CD14-positive monocyte (primary cell): ENCODE data around the gene SBF1. TPM values are rescaled to one million over a fixed set of nuclear protein-coding genes. Genes with fewer than 3 reads are reported as not detected.

Experiments used
- DNase-seq, 3 donors: peaks; one replicate each; pipeline ENCODE4 v3.0.0-alpha.2; 2011 to 2022
- H2AFZ ChIP-seq: 2 replicates; pipeline ENCODE4 v1.6.0; 2012; ENCODE audit warnings: mild to moderate bottlenecking, low read depth, low read length, inconsistent platforms; ENCODE audit not compliant: insufficient read depth, poor library complexity, severe bottlenecking
- H3K27ac ChIP-seq, 2 donors: 1 replicate in 1 of 2; 2 replicates in 1 of 2; pipeline ENCODE4 v1.5.1; 2012 to 2013; ENCODE audit warnings: low read length in 2 of 2, control low read depth in 1 of 2, inconsistent platforms in 1 of 2, low read depth in 1 of 2, mild to moderate bottlenecking in 1 of 2
- H3K27me3 ChIP-seq, 2 donors: one replicate each; pipeline versions ENCODE4 v1.6.0 to v1.6.1; 2011 to 2013; ENCODE audit warnings: low read length in 2 of 2; ENCODE audit not compliant: control insufficient read depth in 2 of 2, insufficient read depth in 2 of 2
- H3K36me3 ChIP-seq, 2 donors: replicated peaks in 1 of 2; 1 replicate in 1 of 2; 2 replicates in 1 of 2; pipeline versions ENCODE4 v1.5.1 to v1.6.1; 2012 to 2013; ENCODE audit warnings: low read length in 2 of 2, control low read depth in 1 of 2, inconsistent platforms in 1 of 2, mild to moderate bottlenecking in 1 of 2; ENCODE audit not compliant: insufficient read depth in 2 of 2, control insufficient read depth in 1 of 2
- H3K4me1 ChIP-seq, 2 donors: 1 replicate in 1 of 2; 2 replicates in 1 of 2; pipeline versions ENCODE4 v1.5.1 to v1.6.1; 2012 to 2013; ENCODE audit warnings: low read length in 2 of 2, control low read depth in 1 of 2, inconsistent platforms in 1 of 2, mild to moderate bottlenecking in 1 of 2, moderate library complexity in 1 of 2; ENCODE audit not compliant: insufficient read depth in 2 of 2, control insufficient read depth in 1 of 2
- H3K4me2 ChIP-seq: replicated peaks from 2 replicates; pipeline ENCODE3; 2012; ENCODE audit warnings: low read length, moderate library complexity, mild to moderate bottlenecking; ENCODE audit not compliant: poor library complexity, severe bottlenecking; ENCODE audit errors: extremely low read depth
- H3K4me3 ChIP-seq, 3 experiments: fragments of 200-600 bp in 1 of 3; sonication (generic) in 1 of 3; replicated peaks in 1 of 3; 1 replicate in 2 of 3; 2 replicates in 1 of 3; pipeline ENCODE4 v1.5.1; 2011 to 2013; ENCODE audit warnings: low read length in 3 of 3, mild to moderate bottlenecking in 3 of 3, control low read depth in 2 of 3, low read depth in 2 of 3, inconsistent platforms in 1 of 3, moderate library complexity in 1 of 3
- H3K79me2 ChIP-seq: 2 replicates; pipeline ENCODE4 v1.6.0; 2012; ENCODE audit warnings: mild to moderate bottlenecking, control low read depth, inconsistent platforms, low read length, moderate library complexity; ENCODE audit not compliant: insufficient read depth
- H3K9ac ChIP-seq: 2 replicates; pipeline ENCODE4 v1.6.0; 2017; ENCODE audit warnings: low read length, mild to moderate bottlenecking; ENCODE audit not compliant: insufficient read depth, poor library complexity, severe bottlenecking
- H3K9me3 ChIP-seq, 2 donors: replicated peaks in 1 of 2; 1 replicate in 1 of 2; 2 replicates in 1 of 2; pipeline versions ENCODE4 v1.5.1 to v1.6.1; 2012 to 2013; ENCODE audit warnings: low read length in 2 of 2, control low read depth in 1 of 2; ENCODE audit not compliant: control insufficient read depth in 1 of 2, insufficient read depth in 1 of 2
- H4K20me1 ChIP-seq: 2 replicates; pipeline ENCODE4 v1.6.0; 2012; ENCODE audit warnings: mild to moderate bottlenecking, low read length, control low read depth, moderate library complexity; ENCODE audit not compliant: insufficient read depth
- H3K27ac Mint-ChIP-seq, 7 donors: one replicate each; pipeline ENCODE4 v1.8.0; 2020; ENCODE audit warnings: mild to moderate bottlenecking in 7 of 7, mixed read lengths in 7 of 7, moderate library complexity in 6 of 7, inconsistent platforms in 2 of 7
- H3K27me3 Mint-ChIP-seq, 3 donors: one replicate each; pipeline ENCODE4 v1.8.0; 2021 to 2022; ENCODE audit warnings: low read depth in 3 of 3, mild to moderate bottlenecking in 3 of 3, mixed read lengths in 3 of 3, moderate library complexity in 3 of 3, inconsistent platforms in 1 of 3
- H3K36me3 Mint-ChIP-seq, 2 donors: one replicate each; pipeline ENCODE4 v1.8.0; 2020; ENCODE audit warnings: mixed read lengths in 2 of 2, inconsistent platforms in 1 of 2, mild to moderate bottlenecking in 1 of 2
- H3K4me1 Mint-ChIP-seq: one replicate; pipeline ENCODE4 v1.8.0; 2020; ENCODE audit warnings: mild to moderate bottlenecking, mixed read lengths
- H3K4me3 Mint-ChIP-seq, 2 donors: one replicate each; pipeline ENCODE4 v1.8.0; 2020; ENCODE audit warnings: mild to moderate bottlenecking in 2 of 2, mixed read lengths in 2 of 2, moderate library complexity in 1 of 2
- H3K9me3 Mint-ChIP-seq, 7 donors: one replicate each; pipeline ENCODE4 v1.8.0; 2020 to 2022; ENCODE audit warnings: mixed read lengths in 7 of 7, mild to moderate bottlenecking in 6 of 7, moderate library complexity in 6 of 7, inconsistent platforms in 2 of 7
- WGBS: methylation state at CpG from one replicate; pipeline ENCODE4 v1.1.5; 2013; ENCODE audit warnings: missing lambda C conversion rate; ENCODE audit not compliant: insufficient coverage; 5-methylcytosine and 5-hydroxymethylcytosine counted together
- intact Hi-C, 2 donors: fragments of 100-400 bp; cut with micrococcal nuclease; formaldehyde crosslinking; loops; one replicate each; pipeline versions ENCODE4 v1.15.0 to v1.15.1; 2023
- polyA plus RNA-seq, 3 donors: library from polyadenylated mRNA; depleted of rRNA in 1 of 3; unstranded in 2 of 3; stranded (reverse) in 1 of 3; fragments of 300-500 nt in 2 of 3; fragments of >200 nt in 1 of 3; fragmentation: Illumina TruSeq in 2 of 3; gene quantifications; 1 replicate in 2 of 3; 2 replicates in 1 of 3; pipeline ENCODE4 v1.2.3, GENCODE V29; 2012 to 2021
- TF ChIP-seq, protein P1 (sequence below): fragments of 200-600 bp; IDR thresholded peaks from one replicate; pipeline ENCODE4 v1.8.0; 2022; ENCODE audit warnings: antibody characterized with exemption, mild to moderate bottlenecking

Gene SBF1
- polyA plus RNA-seq, 3 donors, result 4.0 to 45.9 (median 6.2) TPM

DNA sequence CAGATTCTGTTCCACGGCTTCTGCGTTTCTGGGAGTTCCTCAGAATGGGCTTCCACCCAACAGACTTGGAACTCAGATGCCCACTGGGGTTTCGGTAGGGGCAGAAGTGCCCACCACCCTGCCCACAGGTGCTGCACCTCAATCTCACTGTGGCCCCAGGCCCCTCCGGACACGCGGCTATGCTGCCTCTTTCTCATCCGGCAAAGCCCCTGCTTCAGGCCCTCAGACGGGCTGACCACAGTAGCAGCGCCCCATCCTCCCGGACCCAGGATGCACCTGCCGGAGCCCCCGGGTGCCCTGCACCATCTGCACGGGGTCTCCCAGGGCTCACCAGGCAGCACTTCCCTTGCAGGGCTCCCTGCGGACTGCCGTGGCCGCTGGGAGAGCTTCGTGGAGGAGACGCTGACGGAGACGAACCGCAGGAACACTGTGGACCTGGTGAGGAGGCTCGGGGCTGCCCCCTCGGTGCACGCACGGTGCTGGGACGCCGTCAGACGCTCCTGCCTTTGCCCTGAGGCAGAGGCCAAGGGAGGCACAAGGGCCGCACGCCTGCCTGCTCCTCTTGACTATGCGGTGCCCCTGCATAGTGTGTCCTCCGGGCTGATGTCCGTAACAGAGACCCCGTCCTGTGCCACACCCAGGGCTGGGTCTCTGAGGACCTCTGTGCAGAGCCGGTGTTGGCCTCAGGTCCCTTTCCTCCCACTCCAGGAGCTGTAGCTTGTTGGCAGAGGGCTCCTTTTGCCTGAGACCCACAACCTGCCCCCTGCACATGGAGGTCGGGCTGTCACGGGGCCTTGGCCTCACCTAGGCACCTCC is 38.6 kb downstream of the SBF1 start:
- H3K4me1 ChIP-seq, result no peaks in the 10 kb centered on the region
- no peaks in the 10 kb centered on the region for H3K9me3 ChIP-seq
- peaks cover 76 to 85% of the 10 kb centered on the region in 2 donors for H3K36me3 ChIP-seq
- WGBS, result 94% methylated on average over 36 of the region's 37 CpGs
- no peak overlapping the region for H3K4me3 ChIP-seq
- peaks cover 11% of the 10 kb centered on the region for H4K20me1 ChIP-seq
- H3K4me2 ChIP-seq, result no peak overlapping the region
- TF ChIP-seq, protein P1, sequence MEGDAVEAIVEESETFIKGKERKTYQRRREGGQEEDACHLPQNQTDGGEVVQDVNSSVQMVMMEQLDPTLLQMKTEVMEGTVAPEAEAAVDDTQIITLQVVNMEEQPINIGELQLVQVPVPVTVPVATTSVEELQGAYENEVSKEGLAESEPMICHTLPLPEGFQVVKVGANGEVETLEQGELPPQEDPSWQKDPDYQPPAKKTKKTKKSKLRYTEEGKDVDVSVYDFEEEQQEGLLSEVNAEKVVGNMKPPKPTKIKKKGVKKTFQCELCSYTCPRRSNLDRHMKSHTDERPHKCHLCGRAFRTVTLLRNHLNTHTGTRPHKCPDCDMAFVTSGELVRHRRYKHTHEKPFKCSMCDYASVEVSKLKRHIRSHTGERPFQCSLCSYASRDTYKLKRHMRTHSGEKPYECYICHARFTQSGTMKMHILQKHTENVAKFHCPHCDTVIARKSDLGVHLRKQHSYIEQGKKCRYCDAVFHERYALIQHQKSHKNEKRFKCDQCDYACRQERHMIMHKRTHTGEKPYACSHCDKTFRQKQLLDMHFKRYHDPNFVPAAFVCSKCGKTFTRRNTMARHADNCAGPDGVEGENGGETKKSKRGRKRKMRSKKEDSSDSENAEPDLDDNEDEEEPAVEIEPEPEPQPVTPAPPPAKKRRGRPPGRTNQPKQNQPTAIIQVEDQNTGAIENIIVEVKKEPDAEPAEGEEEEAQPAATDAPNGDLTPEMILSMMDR, result no peak
- no peaks in the 10 kb centered on the region for H3K79me2 ChIP-seq
- no peak overlapping the region for H2AFZ ChIP-seq
- intact Hi-C loops, result no loop called here
- DNase-seq, result no peak
- Mint-ChIP-seq H3K9me3 (no peaks in the 10 kb centered on the region), H3K27me3 (no peaks in the 10 kb centered on the region), H3K4me1 (no peaks in the 10 kb centered on the region), H3K27ac (peak overlapping the region in 1 of 7 donors; percentile 28), H3K36me3 (peaks cover 51 to 81% of the 10 kb centered on the region in 2 donors), H3K4me3 (no peak overlapping the region)
- H3K9ac ChIP-seq, result no peak overlapping the region
- H3K27ac ChIP-seq, result no peak overlapping the region
- H3K27me3 ChIP-seq, result no peaks in the 10 kb centered on the region

DNA sequence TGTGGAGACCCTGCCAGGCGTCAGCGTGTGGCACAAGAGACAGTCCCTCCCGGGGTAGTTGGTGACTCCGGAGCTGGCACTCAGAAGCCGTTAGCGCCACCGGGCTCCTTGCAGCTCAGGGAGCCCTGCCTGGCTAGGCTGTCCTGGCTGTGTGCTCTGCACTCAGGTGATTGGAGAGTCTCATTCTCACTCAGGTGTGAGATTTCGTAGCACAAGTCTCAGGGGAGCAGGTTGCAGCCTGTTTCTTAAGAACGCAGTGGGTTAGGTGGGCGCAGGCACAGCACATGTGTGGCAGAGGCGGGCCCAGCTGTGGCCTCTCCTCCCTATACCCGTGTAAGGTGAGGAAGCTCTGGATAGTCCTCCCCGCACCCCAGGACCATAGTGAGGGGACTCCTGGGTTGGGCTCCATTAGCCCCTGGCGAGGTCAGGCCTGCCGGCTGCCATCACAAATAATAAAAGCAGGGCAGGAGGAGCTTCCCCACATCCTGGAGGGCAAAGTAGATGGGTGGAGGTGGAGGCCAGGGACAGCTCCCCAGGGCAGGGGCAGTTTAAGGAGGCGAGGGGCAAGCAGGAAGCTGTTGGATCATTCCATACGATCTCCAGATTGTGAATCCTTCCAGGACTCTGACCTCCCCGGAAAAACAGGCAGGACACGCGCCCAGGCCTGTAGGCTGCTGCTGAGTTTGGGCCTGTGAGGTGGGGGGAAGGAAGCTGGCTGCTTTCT is 39.4 kb downstream of the SBF1 start:
- peak overlapping the region in 2 of 7 donors; percentile 11 to 58 for H3K27ac Mint-ChIP-seq
- no peak for DNase-seq
- Histone ChIP-seq H2AFZ (no peak overlapping the region), H4K20me1 (peaks cover 11% of the 10 kb centered on the region), H3K9ac (no peak overlapping the region), H3K36me3 (peaks cover 79 to 86% of the 10 kb centered on the region in 2 donors), H3K9me3 (no peaks in the 10 kb centered on the region), H3K4me3 (no peak overlapping the region), H3K27ac (no peak overlapping the region), H3K4me1 (no peaks in the 10 kb centered on the region), H3K27me3 (no peaks in the 10 kb centered on the region), H3K79me2 (no peaks in the 10 kb centered on the region), H3K4me2 (no peak overlapping the region)
- H3K9me3 Mint-ChIP-seq, result no peaks in the 10 kb centered on the region
- no peaks in the 10 kb centered on the region for H3K27me3 Mint-ChIP-seq
- H3K36me3 Mint-ChIP-seq, result peaks cover 55 to 83% of the 10 kb centered on the region in 2 donors
- 97% methylated on average over 14 of the region's 20 CpGs for WGBS
- intact Hi-C loops, result no loop called here
- TF ChIP-seq, protein P1, result no peak
- no peaks in the 10 kb centered on the region for H3K4me1 Mint-ChIP-seq
- H3K4me3 Mint-ChIP-seq, result no peak overlapping the region
